GM12878 (cell line): Measurements from ENCODE around the gene MAP1S. TPM values are rescaled to one million over a fixed set of nuclear protein-coding genes. Genes with fewer than 3 reads are reported as not detected.

Source experiments
- ATAC-seq: fragments of 200-7000 bp; cut with Tn5 transposase; 3 replicates; pipeline ENCODE4 v1.9.1; 2020; ENCODE audit warnings: mild to moderate bottlenecking, moderate library complexity
- BruUV-seq: library from RNA; stranded (reverse); fragments of 400-500 nt; replicated peaks from 2 replicates; lab custom pipeline; 2021; lab: Mats Ljungman, UMichigan
- CTCF ChIA-PET: fragments of 300-600 bp; sonication (Branson Sonifier 250); formaldehyde crosslinking; extraction: SDS; loops from one replicate; lab custom pipeline; 2021; ENCODE audit warnings: inconsistent platforms; lab: Yijun Ruan, JAX
- POLR2A ChIA-PET: fragments of 350-600 bp; formaldehyde crosslinking; extraction: SDS; loops from one replicate; lab custom pipeline; 2021; ENCODE audit warnings: inconsistent platforms; lab: Charles Lee
- RAD21 ChIA-PET: fragments of 300-600 bp; sonication (Branson Sonifier 250); formaldehyde crosslinking; loops from one replicate; lab custom pipeline; 2023; ENCODE audit warnings: antibody characterized with exemption; ENCODE audit not compliant: unreplicated experiment; lab: Charles Lee
- SMC1A ChIA-PET: fragments of 300-600 bp; sonication (Branson Sonifier 250); formaldehyde crosslinking; loops from one replicate; lab custom pipeline; 2023; ENCODE audit not compliant: unreplicated experiment, uncharacterized antibody; lab: Charles Lee
- DNase-seq: peaks from one replicate; pipeline ENCODE4 v3.0.0-alpha.2; 2011; ENCODE audit warnings: low read depth, low spot score
- FAIRE-seq: peaks from 3 replicates; lab custom pipeline; 2011; peaks lifted over from hg19 to GRCh38; lab: Jason Lieb, UNC
- H2AFZ ChIP-seq: 2 replicates; pipeline ENCODE4 v1.6.0; 2011; ENCODE audit warnings: low read depth, low read length, control low read depth; ENCODE audit not compliant: control insufficient read depth
- H3K27ac ChIP-seq: 2 replicates; pipeline ENCODE4 v1.5.1; 2011; ENCODE audit warnings: control low read depth; ENCODE audit not compliant: control insufficient read depth, insufficient read depth
- H3K27me3 ChIP-seq, 2 experiments: replicated peaks in 1 of 2; 2 replicates each; pipeline versions ENCODE4 v1.6.0 to v1.6.1; 2011; ENCODE audit warnings: low read length in 1 of 2; ENCODE audit not compliant: control insufficient read depth in 2 of 2, insufficient read depth in 2 of 2
- H3K36me3 ChIP-seq, 2 experiments: 2 replicates each; pipeline ENCODE4 v1.5.1; 2011; ENCODE audit warnings: low read length in 1 of 2; ENCODE audit not compliant: control insufficient read depth in 2 of 2, insufficient read depth in 2 of 2
- H3K4me1 ChIP-seq: 2 replicates; pipeline ENCODE4 v1.6.1; 2011; ENCODE audit warnings: mild to moderate bottlenecking, low read length, moderate library complexity, mixed read lengths; ENCODE audit not compliant: control insufficient read depth, insufficient read depth
- H3K4me2 ChIP-seq: 2 replicates; pipeline ENCODE4 v1.6.0; 2011; ENCODE audit warnings: control low read depth; ENCODE audit not compliant: control insufficient read depth, insufficient read depth
- H3K4me3 ChIP-seq: fragments of 200-600 bp; sonication (generic); 2 replicates; pipeline ENCODE4 v1.5.1; 2016
- H3K79me2 ChIP-seq: 2 replicates; pipeline ENCODE4 v1.6.0; 2011; ENCODE audit warnings: low read length; ENCODE audit not compliant: control insufficient read depth, insufficient read depth
- H3K9ac ChIP-seq: 2 replicates; pipeline ENCODE4 v1.8.0; 2011; ENCODE audit warnings: low read length, control low read depth, mixed read lengths; ENCODE audit not compliant: control insufficient read depth, insufficient read depth
- H3K9me3 ChIP-seq: replicated peaks from 3 replicates; pipeline ENCODE4 v1.5.1; 2011; ENCODE audit warnings: mild to moderate bottlenecking, low read length; ENCODE audit not compliant: control insufficient read depth, insufficient read depth
- H4K20me1 ChIP-seq: 2 replicates; pipeline ENCODE4 v1.6.0; 2011; ENCODE audit not compliant: control insufficient read depth, insufficient read depth
- FOS ChIP-seq: IDR thresholded peaks from 3 replicates; pipeline ENCODE4 v1.6.1; 2011; ENCODE audit warnings: borderline replicate concordance; ENCODE audit not compliant: insufficient read length; ENCODE audit errors: extremely low read depth
- HCFC1 ChIP-seq: fragments of 150-350 bp; IDR thresholded peaks from 2 replicates; pipeline ENCODE4 v1.6.1; 2014; ENCODE audit warnings: low read length
- HDGF ChIP-seq: fragments of 450-650 bp; IDR thresholded peaks from 2 replicates; pipeline ENCODE4 v1.6.1; 2016; ENCODE audit warnings: antibody characterized with exemption
- IRF4 ChIP-seq: IDR thresholded peaks from 2 replicates; pipeline ENCODE4 v1.6.1; 2011; ENCODE audit warnings: low read depth, low read length
- NFYB ChIP-seq: IDR thresholded peaks from 2 replicates; pipeline ENCODE4 v1.6.1; 2011; ENCODE audit warnings: low read depth, mild to moderate bottlenecking, low read length, improper control_type of control experiment, moderate library complexity; ENCODE audit not compliant: insufficient read depth
- PKNOX1 ChIP-seq: fragments of 450-650 bp; IDR thresholded peaks from 2 replicates; pipeline ENCODE4 v1.6.1; 2016; ENCODE audit warnings: mild to moderate bottlenecking
- PML ChIP-seq: IDR thresholded peaks from 2 replicates; pipeline ENCODE4 v1.6.1; 2012; ENCODE audit warnings: low read length, inconsistent platforms
- RFX5 ChIP-seq: IDR thresholded peaks from 2 replicates; pipeline ENCODE4 v1.6.1; 2011; ENCODE audit warnings: low read depth, low read length, improper control_type of control experiment
- SUPT20H ChIP-seq: IDR thresholded peaks from 2 replicates; pipeline ENCODE4 v1.6.1; 2011; ENCODE audit warnings: low read depth, mild to moderate bottlenecking, low read length, moderate library complexity, borderline replicate concordance; ENCODE audit not compliant: control insufficient read depth
- WRNIP1 ChIP-seq: IDR thresholded peaks from 2 replicates; pipeline ENCODE4 v1.6.1; 2011; ENCODE audit warnings: low read depth, low read length, improper control_type of control experiment, borderline replicate concordance
- YY1 ChIP-seq: IDR thresholded peaks from 2 replicates; pipeline ENCODE4 v1.6.1; 2011; ENCODE audit warnings: low read depth, mild to moderate bottlenecking, low read length
- ZNF24 ChIP-seq: fragments of 450-650 bp; IDR thresholded peaks from 2 replicates; pipeline ENCODE4 v1.6.1; 2017; ENCODE audit warnings: antibody characterized with exemption, mild to moderate bottlenecking
- WGBS: methylation state at CpG from one replicate; pipeline ENCODE4 v1.1.6; 2016; ENCODE audit warnings: low lambda C conversion rate; ENCODE audit not compliant: insufficient replicate concordance, insufficient coverage; ENCODE audit errors: missing lambda C conversion rate; 5-methylcytosine and 5-hydroxymethylcytosine counted together
- in situ Hi-C: fragments of 300-500 bp; cut with MboI; formaldehyde crosslinking; loops from 9 replicates; pipeline ENCODE4 v1.14.3; 2018; ENCODE audit warnings: mixed read lengths
- intact Hi-C: fragments of 100-400 bp; cut with micrococcal nuclease; formaldehyde crosslinking; loops from one replicate; pipeline ENCODE4 v1.14.2; 2022; ENCODE audit not compliant: unreplicated experiment
- polyA plus RNA-seq, 11 experiments: library from polyadenylated mRNA; depleted of rRNA in 4 of 11; unstranded in 6 of 11; stranded (reverse) in 5 of 11; fragments of >200 nt; fragmentation: Nextera tagmentation in 4 of 11; fragmentation: Illumina TruSeq in 1 of 11; extraction: Ambion mirVana in 4 of 11; extraction: Trizol in 1 of 11; gene quantifications; 1 replicate in 1 of 11; 2 replicates in 10 of 11; pipeline versions ENCODE4 v1.2.1 to v1.2.3, GENCODE V29; 2011 to 2016; ENCODE audit warnings: inconsistent platforms in 2 of 11, missing spikeins in 2 of 11, low read depth in 1 of 11
- total RNA-seq, 4 experiments: library from RNA; depleted of rRNA in 3 of 4; stranded (reverse); fragments of >200 nt in 3 of 4; fragmentation: Illumina TruSeq in 1 of 4; extraction: Trizol in 1 of 4; gene quantifications; 2 replicates each; pipeline versions ENCODE4 v1.2.1 to v1.2.3, GENCODE V29; 2013 to 2021
- TF ChIP-seq, protein P1 (sequence below): fragments of 450-650 bp; formaldehyde crosslinking; IDR thresholded peaks from 2 replicates; pipeline ENCODE4 v1.4.0; 2020; ENCODE audit warnings: mild to moderate bottlenecking, moderate library complexity
- TF ChIP-seq, protein P2 (sequence below): IDR thresholded peaks from 2 replicates; pipeline ENCODE4 v1.6.1; 2012; ENCODE audit warnings: low read depth, low read length, improper control_type of control experiment
- TF ChIP-seq, protein P3 (sequence below): IDR thresholded peaks from 2 replicates; pipeline ENCODE4 v1.6.1; 2012; ENCODE audit warnings: low read depth, low read length, improper control_type of control experiment

The MAP1S gene
- total and polyA plus RNA-seq, 10 of the 15 experiments (the other 5 are each of a cell fraction or from before 2014, with no cell fraction given), result 2.1 to 63.9 (median 15.0) TPM

- no peak overlapping the region for H2AFZ ChIP-seq
- CTCF ChIA-PET, result interaction anchor here (0.7 to 8.0 kb wide), 3 partner anchors 9 to 58 kb away, joined by 3 to 108 read pairs (median 3); no protein-coding TSS in a partner anchor
- H3K9me3 ChIP-seq, result no peaks in the 10 kb centered on the region; the same call in 2 of the 3 replicates
- no peak overlapping the region for H3K4me2 ChIP-seq
- no peaks in the 10 kb centered on the region for H4K20me1 ChIP-seq
- peaks cover 26% of the 10 kb centered on the region for H3K4me1 ChIP-seq
- in situ Hi-C loops (no loop called here), intact Hi-C loops (no loop called here)
- peaks cover 5% of the 10 kb centered on the region for H3K79me2 ChIP-seq
- no TSS peak for BruUV-seq
- POLR2A ChIA-PET, result interaction anchor here (0.6 to 1.2 kb wide), 2 partner anchors 14 to 32 kb away, joined by 3 to 5 read pairs; no protein-coding TSS in a partner anchor
- RAD21 ChIA-PET, result interaction anchor here (0.9 to 1.0 kb wide), 2 partner anchors 22 to 98 kb away, joined by 3 read pairs; partner anchors contain the start of gene RPL18A
- SMC1A ChIA-PET, result interaction anchor here (0.8 to 1.0 kb wide), 2 partner anchors 13 to 56 kb away, joined by 3 to 4 read pairs; no protein-coding TSS in a partner anchor
- H3K27me3 ChIP-seq, result no peaks in the 10 kb centered on the region
- no peak overlapping the region for H3K4me3 ChIP-seq
- 43% methylated on average over 4 of the region's 4 CpGs for WGBS
- ATAC-seq, result no peak
- TF ChIP-seq WRNIP1, result no peak
- TF ChIP-seq, protein P1, sequence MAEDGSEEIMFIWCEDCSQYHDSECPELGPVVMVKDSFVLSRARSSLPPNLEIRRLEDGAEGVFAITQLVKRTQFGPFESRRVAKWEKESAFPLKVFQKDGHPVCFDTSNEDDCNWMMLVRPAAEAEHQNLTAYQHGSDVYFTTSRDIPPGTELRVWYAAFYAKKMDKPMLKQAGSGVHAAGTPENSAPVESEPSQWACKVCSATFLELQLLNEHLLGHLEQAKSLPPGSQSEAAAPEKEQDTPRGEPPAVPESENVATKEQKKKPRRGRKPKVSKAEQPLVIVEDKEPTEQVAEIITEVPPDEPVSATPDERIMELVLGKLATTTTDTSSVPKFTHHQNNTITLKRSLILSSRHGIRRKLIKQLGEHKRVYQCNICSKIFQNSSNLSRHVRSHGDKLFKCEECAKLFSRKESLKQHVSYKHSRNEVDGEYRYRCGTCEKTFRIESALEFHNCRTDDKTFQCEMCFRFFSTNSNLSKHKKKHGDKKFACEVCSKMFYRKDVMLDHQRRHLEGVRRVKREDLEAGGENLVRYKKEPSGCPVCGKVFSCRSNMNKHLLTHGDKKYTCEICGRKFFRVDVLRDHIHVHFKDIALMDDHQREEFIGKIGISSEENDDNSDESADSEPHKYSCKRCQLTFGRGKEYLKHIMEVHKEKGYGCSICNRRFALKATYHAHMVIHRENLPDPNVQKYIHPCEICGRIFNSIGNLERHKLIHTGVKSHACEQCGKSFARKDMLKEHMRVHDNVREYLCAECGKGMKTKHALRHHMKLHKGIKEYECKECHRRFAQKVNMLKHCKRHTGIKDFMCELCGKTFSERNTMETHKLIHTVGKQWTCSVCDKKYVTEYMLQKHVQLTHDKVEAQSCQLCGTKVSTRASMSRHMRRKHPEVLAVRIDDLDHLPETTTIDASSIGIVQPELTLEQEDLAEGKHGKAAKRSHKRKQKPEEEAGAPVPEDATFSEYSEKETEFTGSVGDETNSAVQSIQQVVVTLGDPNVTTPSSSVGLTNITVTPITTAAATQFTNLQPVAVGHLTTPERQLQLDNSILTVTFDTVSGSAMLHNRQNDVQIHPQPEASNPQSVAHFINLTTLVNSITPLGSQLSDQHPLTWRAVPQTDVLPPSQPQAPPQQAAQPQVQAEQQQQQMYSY (CRISPR knock-in tag), result no peak
- TF ChIP-seq YY1, result no peak
- TF ChIP-seq FOS, result no peak
- TF ChIP-seq HDGF, result no peak
- TF ChIP-seq, protein P2, sequence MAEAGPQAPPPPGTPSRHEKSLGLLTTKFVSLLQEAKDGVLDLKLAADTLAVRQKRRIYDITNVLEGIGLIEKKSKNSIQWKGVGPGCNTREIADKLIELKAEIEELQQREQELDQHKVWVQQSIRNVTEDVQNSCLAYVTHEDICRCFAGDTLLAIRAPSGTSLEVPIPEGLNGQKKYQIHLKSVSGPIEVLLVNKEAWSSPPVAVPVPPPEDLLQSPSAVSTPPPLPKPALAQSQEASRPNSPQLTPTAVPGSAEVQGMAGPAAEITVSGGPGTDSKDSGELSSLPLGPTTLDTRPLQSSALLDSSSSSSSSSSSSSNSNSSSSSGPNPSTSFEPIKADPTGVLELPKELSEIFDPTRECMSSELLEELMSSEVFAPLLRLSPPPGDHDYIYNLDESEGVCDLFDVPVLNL, result no peak
- no peak for TF ChIP-seq PKNOX1
- no peak for TF ChIP-seq IRF4
- TF ChIP-seq ZNF24, result no peak
- TF ChIP-seq, protein P3, sequence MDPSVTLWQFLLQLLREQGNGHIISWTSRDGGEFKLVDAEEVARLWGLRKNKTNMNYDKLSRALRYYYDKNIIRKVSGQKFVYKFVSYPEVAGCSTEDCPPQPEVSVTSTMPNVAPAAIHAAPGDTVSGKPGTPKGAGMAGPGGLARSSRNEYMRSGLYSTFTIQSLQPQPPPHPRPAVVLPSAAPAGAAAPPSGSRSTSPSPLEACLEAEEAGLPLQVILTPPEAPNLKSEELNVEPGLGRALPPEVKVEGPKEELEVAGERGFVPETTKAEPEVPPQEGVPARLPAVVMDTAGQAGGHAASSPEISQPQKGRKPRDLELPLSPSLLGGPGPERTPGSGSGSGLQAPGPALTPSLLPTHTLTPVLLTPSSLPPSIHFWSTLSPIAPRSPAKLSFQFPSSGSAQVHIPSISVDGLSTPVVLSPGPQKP, result no peak
- no peak for TF ChIP-seq HCFC1
- no peak for TF ChIP-seq RFX5
- no peak for TF ChIP-seq SUPT20H
- no peak for TF ChIP-seq PML
- TF ChIP-seq NFYB, result no peak
- peaks cover 2 to 18% of the 10 kb centered on the region in 2 experiments for H3K36me3 ChIP-seq
- no peak for DNase-seq
- no peak overlapping the region; the same call in 1 of the 2 replicates for H3K27ac ChIP-seq
- no peak overlapping the region for H3K9ac ChIP-seq
- no peak for FAIRE-seq
Observed at GRCh38 chr19:17761148-17761547, 41.9 kb downstream of the MAP1S start.
